A673 (cell line): ENCODE data around the gene VPS9D1. TPM values are rescaled to one million over a fixed set of nuclear protein-coding genes. Genes with fewer than 3 reads are reported as not detected.

ENCODE experiments used
- BruUV-seq: library from RNA; stranded (reverse); fragments of 400-500 nt; replicated peaks from 2 replicates; lab custom pipeline; 2021; lab: Mats Ljungman, UMichigan
- CTCF ChIA-PET: fragments of 300-600 bp; sonication (Branson Sonifier 250); formaldehyde crosslinking; loops from one replicate; lab custom pipeline; 2022; ENCODE audit warnings: antibody characterized with exemption; lab: Charles Lee
- POLR2A ChIA-PET: fragments of 300-600 bp; sonication (Branson Sonifier 250); formaldehyde crosslinking; loops from one replicate; lab custom pipeline; 2022; ENCODE audit warnings: antibody characterized with exemption; ENCODE audit not compliant: low non-redundant PET; lab: Charles Lee
- DNase-seq: peaks from one replicate; pipeline ENCODE4 v3.0.0-alpha.2; 2015; ENCODE audit warnings: low spot score
- H3K27ac ChIP-seq: fragments of 200-600 bp; sonication (generic); 2 replicates; pipeline ENCODE4 v1.5.1; 2016; ENCODE audit warnings: mixed run types, low read depth, mild to moderate bottlenecking, mixed read lengths, antibody characterized with exemption, low read length; ENCODE audit not compliant: poor library complexity, severe bottlenecking
- H3K27me3 ChIP-seq: fragments of 200-600 bp; sonication (generic); replicated peaks from 2 replicates; pipeline ENCODE4 v1.6.1; 2017; ENCODE audit warnings: mixed run types, low read depth, mild to moderate bottlenecking, mixed read lengths, antibody characterized with exemption, low read length; ENCODE audit not compliant: insufficient read depth, poor library complexity
- H3K36me3 ChIP-seq: fragments of 200-600 bp; sonication (generic); 2 replicates; pipeline ENCODE4 v1.6.1; 2016; ENCODE audit warnings: mixed run types, mild to moderate bottlenecking, mixed read lengths, antibody characterized with exemption, low read length; ENCODE audit not compliant: insufficient read depth, poor library complexity, severe bottlenecking
- H3K4me1 ChIP-seq: fragments of 200-600 bp; sonication (generic); 2 replicates; pipeline ENCODE4 v1.6.1; 2017; ENCODE audit warnings: mixed run types, mild to moderate bottlenecking, mixed read lengths, antibody characterized with exemption, low read length; ENCODE audit not compliant: insufficient read depth, poor library complexity, severe bottlenecking
- H3K4me3 ChIP-seq: fragments of 200-600 bp; sonication (generic); 2 replicates; pipeline ENCODE4 v1.5.1; 2016; ENCODE audit warnings: low read depth, mixed run types, mild to moderate bottlenecking, mixed read lengths, low read length; ENCODE audit not compliant: poor library complexity, severe bottlenecking
- H3K9me3 ChIP-seq: fragments of 200-600 bp; sonication (generic); 2 replicates; pipeline ENCODE4 v1.6.1; 2016; ENCODE audit warnings: mixed run types, low read depth, mild to moderate bottlenecking, mixed read lengths, antibody characterized with exemption, low read length; ENCODE audit not compliant: poor library complexity, severe bottlenecking
- CTCF ChIP-seq: fragments of 300-800, 200-600 bp; sonication (generic); conservative IDR thresholded peaks from 2 replicates; pipeline ENCODE4 v1.5.1; 2017; ENCODE audit warnings: low read depth, mild to moderate bottlenecking, antibody characterized with exemption, low read length, moderate library complexity, mixed read lengths
- EZH2 ChIP-seq: fragments of 200-600 bp; sonication (generic); IDR thresholded peaks from 2 replicates; pipeline ENCODE4 v1.6.1; 2017; ENCODE audit warnings: borderline replicate concordance, low read depth, mild to moderate bottlenecking, mixed read lengths, antibody characterized with exemption, low read length; ENCODE audit not compliant: poor library complexity, severe bottlenecking
- intact Hi-C: fragments of 100-400 bp; cut with micrococcal nuclease; formaldehyde crosslinking; loops from one replicate; pipeline ENCODE4 v1.10.0; 2022; ENCODE audit not compliant: unreplicated experiment
- total RNA-seq: library from RNA; stranded (reverse); gene quantifications from 2 replicates; pipeline ENCODE4 v1.2.3, GENCODE V29; 2021

The VPS9D1 gene
- total RNA-seq, 1 experiment from 2014 or later, result 3.4 TPM

- CTCF ChIA-PET, result interaction anchor here (0.5 kb wide), 1 partner anchor 33 kb away, joined by 5 read pairs; no protein-coding TSS in a partner anchor
- Histone ChIP-seq H3K4me1 (peaks cover 2% of the 10 kb centered on the region), H3K27me3 (no peaks in the 10 kb centered on the region), H3K36me3 (no peaks in the 10 kb centered on the region), H3K9me3 (no peaks in the 10 kb centered on the region), H3K4me3 (no peak overlapping the region), H3K27ac (no peak overlapping the region)
- TF ChIP-seq CTCF, result no peak
- TF ChIP-seq EZH2, result no peak
- DNase-seq, result no peak
- no TSS peak for BruUV-seq
- intact Hi-C loops, result loop anchor here (10.0 kb wide), 2 partner anchors 157 to 207 kb away; partner anchors contain the start of gene MC1R
- POLR2A ChIA-PET, result no interaction called here
These were observed 13.0 kb downstream of the VPS9D1 start for GRCh38 chr16:89707695-89708094.

GRCh38 chr16:89706518-89707260 lies 14.0 kb downstream of the VPS9D1 start:
- BruUV-seq, result no TSS peak
- Histone ChIP-seq H3K4me3 (peak overlapping the region; percentile 32), H3K9me3 (no peaks in the 10 kb centered on the region), H3K27me3 (no peaks in the 10 kb centered on the region), H3K36me3 (no peaks in the 10 kb centered on the region), H3K4me1 (no peaks in the 10 kb centered on the region), H3K27ac (no peak overlapping the region)
- intact Hi-C loops, result loop anchor here (10.0 kb wide), 2 partner anchors 158 to 208 kb away; partner anchors contain the start of gene MC1R
- no peak for DNase-seq
- TF ChIP-seq CTCF, result no peak
- no peak for TF ChIP-seq EZH2
- POLR2A ChIA-PET, result interaction anchor here (0.6 kb wide), 1 partner anchor 9 kb away, joined by 3 read pairs; no protein-coding TSS in a partner anchor
- CTCF ChIA-PET, result interaction anchor here (0.5 to 1.5 kb wide), 6 partner anchors 13 to 218 kb away, joined by 3 to 9 read pairs (median 5); no protein-coding TSS in a partner anchor

- H3K27me3 ChIP-seq, result no peaks in the 10 kb centered on the region
- POLR2A ChIA-PET, result no interaction called here
- BruUV-seq, result no TSS peak
- no peaks in the 10 kb centered on the region for H3K9me3 ChIP-seq
- peaks cover 7% of the 10 kb centered on the region for H3K4me1 ChIP-seq
- H3K4me3 ChIP-seq, result no peak overlapping the region
- CTCF ChIA-PET, result no interaction called here
- TF ChIP-seq EZH2 (no peak), CTCF (no peak)
- no peaks in the 10 kb centered on the region for H3K36me3 ChIP-seq
- H3K27ac ChIP-seq, result no peak overlapping the region
- intact Hi-C loops, result loop anchor here (10.0 kb wide), 2 partner anchors 160 to 210 kb away; partner anchors contain the start of gene MC1R
- DNase-seq, result no peak
These were observed 15.7 kb downstream of the VPS9D1 start for GRCh38 chr16:89705006-89705405.
